GM23338 (cell line): Measurements from ENCODE around the gene KIAA1549. TPM values are rescaled to one million over a fixed set of nuclear protein-coding genes. Genes with fewer than 3 reads are reported as not detected.

Experiments used
- CREB1 ChIP-seq: fragments of 250-450 bp; sonication (Bioruptor Pico); IDR thresholded peaks from 2 replicates; pipeline ENCODE4 v1.5.0; 2020; ENCODE audit warnings: low read depth, mild to moderate bottlenecking, moderate library complexity
- CTCF ChIP-seq, 2 experiments: fragments of 200-600 bp in 1 of 2; sonication (generic) in 1 of 2; conservative IDR thresholded peaks; 2 replicates each; pipeline versions ENCODE4 v1.5.1 to v1.6.1; 2016 to 2017; ENCODE audit warnings: antibody characterized with exemption in 2 of 2, low read depth in 2 of 2, mild to moderate bottlenecking in 2 of 2, moderate library complexity in 1 of 2
- ETS1 ChIP-seq: IDR thresholded peaks from 2 replicates; pipeline ENCODE4 v1.6.1; 2016; ENCODE audit warnings: antibody characterized with exemption
- EZH2 ChIP-seq: fragments of 200-600 bp; sonication (generic); IDR thresholded peaks from one replicate; pipeline ENCODE4 v1.8.0; 2017; ENCODE audit warnings: antibody characterized with exemption, mild to moderate bottlenecking, low read depth; ENCODE audit not compliant: unreplicated experiment
- EZH2phosphoT487 ChIP-seq: fragments of 200-600 bp; sonication (generic); IDR thresholded peaks from one replicate; pipeline ENCODE4 v1.8.1; 2018; ENCODE audit warnings: antibody characterized with exemption; ENCODE audit not compliant: unreplicated experiment
- JUNB ChIP-seq: IDR thresholded peaks from one replicate; pipeline ENCODE4 v1.6.1; 2016; ENCODE audit warnings: antibody characterized with exemption; ENCODE audit not compliant: unreplicated experiment
- NANOG ChIP-seq: IDR thresholded peaks from 2 replicates; pipeline ENCODE4 v1.6.1; 2016; ENCODE audit warnings: antibody characterized with exemption, borderline replicate concordance
- POLR2AphosphoS5 ChIP-seq: IDR thresholded peaks from 2 replicates; pipeline ENCODE4 v1.6.1; 2016; ENCODE audit warnings: antibody characterized with exemption, low read depth
- STAT1 ChIP-seq: IDR thresholded peaks from one replicate; pipeline ENCODE4 v1.6.1; 2016; ENCODE audit warnings: antibody characterized with exemption; ENCODE audit not compliant: unreplicated experiment
- ZNF114 ChIP-seq: fragments of 250-450 bp; sonication (Bioruptor Pico); IDR thresholded peaks from 2 replicates; pipeline ENCODE4 v1.5.0; 2020; ENCODE audit warnings: mild to moderate bottlenecking, moderate library complexity
- polyA plus RNA-seq: library from polyadenylated mRNA; unstranded; fragments of >200 nt; fragmentation: Nextera tagmentation; extraction: Ambion mirVana; gene quantifications from 2 replicates; pipeline ENCODE4 v1.2.1, GENCODE V29; 2016
- total RNA-seq: library from RNA; depleted of rRNA; stranded (reverse); fragments of >200 nt; shearing (Covaris generic); gene quantifications from 2 replicates; pipeline ENCODE4 v1.2.3, GENCODE V29; 2014
- TF ChIP-seq, protein P1 (sequence below): fragments of 250-450 bp; sonication (Bioruptor Pico); IDR thresholded peaks from 2 replicates; pipeline ENCODE4 v1.5.0; 2020; ENCODE audit warnings: mild to moderate bottlenecking, moderate library complexity

The KIAA1549 gene
- total and polyA plus RNA-seq, 2 experiments from 2014 or later: 3.6 to 13.5 TPM

- TF ChIP-seq, protein P1, sequence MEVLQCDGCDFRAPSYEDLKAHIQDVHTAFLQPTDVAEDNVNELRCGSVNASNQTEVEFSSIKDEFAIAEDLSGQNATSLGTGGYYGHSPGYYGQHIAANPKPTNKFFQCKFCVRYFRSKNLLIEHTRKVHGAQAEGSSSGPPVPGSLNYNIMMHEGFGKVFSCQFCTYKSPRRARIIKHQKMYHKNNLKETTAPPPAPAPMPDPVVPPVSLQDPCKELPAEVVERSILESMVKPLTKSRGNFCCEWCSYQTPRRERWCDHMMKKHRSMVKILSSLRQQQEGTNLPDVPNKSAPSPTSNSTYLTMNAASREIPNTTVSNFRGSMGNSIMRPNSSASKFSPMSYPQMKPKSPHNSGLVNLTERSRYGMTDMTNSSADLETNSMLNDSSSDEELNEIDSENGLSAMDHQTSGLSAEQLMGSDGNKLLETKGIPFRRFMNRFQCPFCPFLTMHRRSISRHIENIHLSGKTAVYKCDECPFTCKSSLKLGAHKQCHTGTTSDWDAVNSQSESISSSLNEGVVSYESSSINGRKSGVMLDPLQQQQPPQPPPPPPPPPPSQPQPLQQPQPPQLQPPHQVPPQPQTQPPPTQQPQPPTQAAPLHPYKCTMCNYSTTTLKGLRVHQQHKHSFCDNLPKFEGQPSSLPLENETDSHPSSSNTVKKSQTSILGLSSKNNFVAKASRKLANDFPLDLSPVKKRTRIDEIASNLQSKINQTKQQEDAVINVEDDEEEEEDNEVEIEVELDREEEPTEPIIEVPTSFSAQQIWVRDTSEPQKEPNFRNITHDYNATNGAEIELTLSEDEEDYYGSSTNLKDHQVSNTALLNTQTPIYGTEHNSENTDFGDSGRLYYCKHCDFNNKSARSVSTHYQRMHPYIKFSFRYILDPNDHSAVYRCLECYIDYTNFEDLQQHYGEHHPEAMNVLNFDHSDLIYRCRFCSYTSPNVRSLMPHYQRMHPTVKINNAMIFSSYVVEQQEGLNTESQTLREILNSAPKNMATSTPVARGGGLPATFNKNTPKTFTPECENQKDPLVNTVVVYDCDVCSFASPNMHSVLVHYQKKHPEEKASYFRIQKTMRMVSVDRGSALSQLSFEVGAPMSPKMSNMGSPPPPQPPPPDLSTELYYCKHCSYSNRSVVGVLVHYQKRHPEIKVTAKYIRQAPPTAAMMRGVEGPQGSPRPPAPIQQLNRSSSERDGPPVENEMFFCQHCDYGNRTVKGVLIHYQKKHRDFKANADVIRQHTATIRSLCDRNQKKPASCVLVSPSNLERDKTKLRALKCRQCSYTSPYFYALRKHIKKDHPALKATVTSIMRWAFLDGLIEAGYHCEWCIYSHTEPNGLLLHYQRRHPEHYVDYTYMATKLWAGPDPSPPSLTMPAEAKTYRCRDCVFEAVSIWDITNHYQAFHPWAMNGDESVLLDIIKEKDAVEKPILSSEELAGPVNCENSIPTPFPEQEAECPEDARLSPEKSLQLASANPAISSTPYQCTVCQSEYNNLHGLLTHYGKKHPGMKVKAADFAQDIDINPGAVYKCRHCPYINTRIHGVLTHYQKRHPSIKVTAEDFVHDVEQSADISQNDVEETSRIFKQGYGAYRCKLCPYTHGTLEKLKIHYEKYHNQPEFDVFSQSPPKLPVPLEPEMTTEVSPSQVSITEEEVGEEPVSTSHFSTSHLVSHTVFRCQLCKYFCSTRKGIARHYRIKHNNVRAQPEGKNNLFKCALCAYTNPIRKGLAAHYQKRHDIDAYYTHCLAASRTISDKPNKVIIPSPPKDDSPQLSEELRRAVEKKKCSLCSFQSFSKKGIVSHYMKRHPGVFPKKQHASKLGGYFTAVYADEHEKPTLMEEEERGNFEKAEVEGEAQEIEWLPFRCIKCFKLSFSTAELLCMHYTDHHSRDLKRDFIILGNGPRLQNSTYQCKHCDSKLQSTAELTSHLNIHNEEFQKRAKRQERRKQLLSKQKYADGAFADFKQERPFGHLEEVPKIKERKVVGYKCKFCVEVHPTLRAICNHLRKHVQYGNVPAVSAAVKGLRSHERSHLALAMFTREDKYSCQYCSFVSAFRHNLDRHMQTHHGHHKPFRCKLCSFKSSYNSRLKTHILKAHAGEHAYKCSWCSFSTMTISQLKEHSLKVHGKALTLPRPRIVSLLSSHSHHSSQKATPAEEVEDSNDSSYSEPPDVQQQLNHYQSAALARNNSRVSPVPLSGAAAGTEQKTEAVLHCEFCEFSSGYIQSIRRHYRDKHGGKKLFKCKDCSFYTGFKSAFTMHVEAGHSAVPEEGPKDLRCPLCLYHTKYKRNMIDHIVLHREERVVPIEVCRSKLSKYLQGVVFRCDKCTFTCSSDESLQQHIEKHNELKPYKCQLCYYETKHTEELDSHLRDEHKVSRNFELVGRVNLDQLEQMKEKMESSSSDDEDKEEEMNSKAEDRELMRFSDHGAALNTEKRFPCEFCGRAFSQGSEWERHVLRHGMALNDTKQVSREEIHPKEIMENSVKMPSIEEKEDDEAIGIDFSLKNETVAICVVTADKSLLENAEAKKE (CRISPR knock-in tag): no peak
- TF ChIP-seq ETS1 (no peak), CTCF (conservative IDR thresholded peaks at IDR 0.05; ENCODE audit: low read depth in 2 of 2) (no peak), POLR2AphosphoS5 (no peak), EZH2 (no peak), JUNB (no peak), NANOG (no peak), ZNF114 (CRISPR knock-in tag) (no peak), EZH2phosphoT487 (no peak), CREB1 (CRISPR knock-in tag) (no peak), STAT1 (no peak)
These were observed 64.5 kb downstream of the KIAA1549 start (continued) for GRCh38 chr7:138916731-138917130.
